AG04449 (cell line): Measurements from ENCODE around the gene ENTPD2.
A peak's percentile ranks its signal among the peaks of the same experiment; 100 is the strongest.
"Not testable (repeated sequence)": the region's sequence is repeated elsewhere in the genome, so short reads cannot be mapped to it uniquely, and the experiment has no call there.

Source experiments
- CTCF ChIA-PET: fragments of 350-600 bp; formaldehyde crosslinking; extraction: SDS; loops from one replicate; lab custom pipeline; 2021; ENCODE audit warnings: antibody characterized with exemption; lab: Yijun Ruan, JAX
- POLR2A ChIA-PET: fragments of 400-600, 350-600 bp; formaldehyde crosslinking; extraction: SDS; loops from one replicate; lab custom pipeline; 2020; ENCODE audit warnings: antibody characterized with exemption, inconsistent platforms; lab: Yijun Ruan, JAX
- DNase-seq: peaks from one replicate; pipeline ENCODE4 v3.0.0-alpha.2; 2010; ENCODE audit warnings: low read depth, low spot score
- H3K4me3 ChIP-seq: 2 replicates; pipeline ENCODE4 v1.5.1; 2011; ENCODE audit warnings: low read depth, mild to moderate bottlenecking, control low read depth, low read length
- TF ChIP-seq, protein P1 (sequence below): IDR thresholded peaks from one replicate; pipeline ENCODE4 v1.5.1; 2011; ENCODE audit warnings: mild to moderate bottlenecking, moderate library complexity, low read length, control low read depth, inconsistent platforms; ENCODE audit not compliant: insufficient read depth; ENCODE audit errors: missing control alignments

The ENTPD2 gene

DNA sequence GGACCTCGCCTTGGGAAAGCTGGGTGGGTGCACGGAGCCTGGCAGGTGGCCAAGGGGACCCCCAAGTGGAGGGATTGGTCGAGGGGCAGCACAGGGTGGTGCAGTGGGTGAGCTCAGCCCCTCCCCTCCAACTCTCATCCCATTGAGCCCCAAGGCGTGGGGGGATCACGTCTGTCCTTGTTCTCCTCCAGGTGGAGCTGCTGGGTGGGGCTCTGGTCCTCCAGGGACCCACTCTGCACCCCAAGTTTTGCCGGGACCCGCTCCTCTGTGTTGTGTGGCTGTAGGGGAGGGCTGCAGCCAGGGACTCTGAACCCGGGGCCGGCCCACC, 18.4 kb downstream of the ENTPD2 start:
- ChIA-PET CTCF (interaction anchor here (0.6 to 14.2 kb wide), 42 partner anchors 9 to 248 kb away, joined by 3 to 310 read pairs (median 4); partner anchors contain the start of genes AJM1, C8G, CCDC183 and ENTPD2), POLR2A (interaction anchor here (0.6 to 2.2 kb wide), 6 partner anchors 11 to 189 kb away, joined by 3 to 13 read pairs (median 3); partner anchors contain the start of gene MAN1B1)
- H3K4me3 ChIP-seq, result no peak overlapping the region
- TF ChIP-seq, protein P1, sequence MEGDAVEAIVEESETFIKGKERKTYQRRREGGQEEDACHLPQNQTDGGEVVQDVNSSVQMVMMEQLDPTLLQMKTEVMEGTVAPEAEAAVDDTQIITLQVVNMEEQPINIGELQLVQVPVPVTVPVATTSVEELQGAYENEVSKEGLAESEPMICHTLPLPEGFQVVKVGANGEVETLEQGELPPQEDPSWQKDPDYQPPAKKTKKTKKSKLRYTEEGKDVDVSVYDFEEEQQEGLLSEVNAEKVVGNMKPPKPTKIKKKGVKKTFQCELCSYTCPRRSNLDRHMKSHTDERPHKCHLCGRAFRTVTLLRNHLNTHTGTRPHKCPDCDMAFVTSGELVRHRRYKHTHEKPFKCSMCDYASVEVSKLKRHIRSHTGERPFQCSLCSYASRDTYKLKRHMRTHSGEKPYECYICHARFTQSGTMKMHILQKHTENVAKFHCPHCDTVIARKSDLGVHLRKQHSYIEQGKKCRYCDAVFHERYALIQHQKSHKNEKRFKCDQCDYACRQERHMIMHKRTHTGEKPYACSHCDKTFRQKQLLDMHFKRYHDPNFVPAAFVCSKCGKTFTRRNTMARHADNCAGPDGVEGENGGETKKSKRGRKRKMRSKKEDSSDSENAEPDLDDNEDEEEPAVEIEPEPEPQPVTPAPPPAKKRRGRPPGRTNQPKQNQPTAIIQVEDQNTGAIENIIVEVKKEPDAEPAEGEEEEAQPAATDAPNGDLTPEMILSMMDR, result no peak
- DNase-seq, result no peak

DNA sequence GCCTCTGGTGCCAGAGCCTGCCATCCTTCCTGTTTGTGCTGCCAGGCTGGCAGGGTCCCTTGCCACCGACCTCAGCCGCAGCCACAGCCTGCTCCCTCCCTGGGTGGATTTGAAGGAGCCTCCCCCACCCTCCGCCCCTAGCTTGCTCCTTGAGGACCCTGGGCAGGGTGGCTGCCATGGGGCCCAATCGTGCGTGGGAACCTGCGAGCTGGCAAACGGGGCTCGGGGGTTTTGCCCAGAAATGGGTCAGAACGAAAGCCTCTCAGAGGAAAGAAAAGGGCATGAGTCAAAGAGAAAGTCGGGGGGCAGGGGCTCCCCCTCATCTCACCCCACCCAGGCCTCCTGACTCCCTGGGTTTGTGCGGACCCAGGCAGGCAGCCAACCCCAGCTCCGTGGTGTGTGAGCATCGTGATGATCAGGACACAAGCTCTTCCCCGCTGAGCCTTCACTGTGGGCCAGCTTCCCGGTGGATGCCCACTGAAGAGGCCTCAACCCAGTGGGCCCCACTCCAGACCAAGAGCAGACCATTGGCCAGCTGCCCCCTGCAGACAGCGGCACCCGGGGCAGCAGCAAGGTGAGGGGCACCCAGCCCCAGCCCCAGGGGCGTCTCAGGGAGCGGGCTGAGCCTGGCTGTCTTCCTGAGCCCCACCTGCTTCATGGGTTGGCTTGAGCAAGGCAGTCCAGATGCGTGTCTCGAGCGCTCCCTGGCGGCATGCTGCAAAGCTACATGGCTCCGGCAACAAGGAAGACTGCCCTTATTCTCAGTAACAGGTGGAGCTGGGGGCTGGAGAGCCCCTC, 19.0 kb downstream of the ENTPD2 start:
- CTCF ChIA-PET, result interaction anchor here (0.6 to 14.2 kb wide), 48 partner anchors 9 to 262 kb away, joined by 3 to 310 read pairs (median 4); partner anchors contain the start of genes AJM1, C8G, CCDC183 and ENTPD2
- H3K4me3 ChIP-seq, result no peak overlapping the region

DNA sequence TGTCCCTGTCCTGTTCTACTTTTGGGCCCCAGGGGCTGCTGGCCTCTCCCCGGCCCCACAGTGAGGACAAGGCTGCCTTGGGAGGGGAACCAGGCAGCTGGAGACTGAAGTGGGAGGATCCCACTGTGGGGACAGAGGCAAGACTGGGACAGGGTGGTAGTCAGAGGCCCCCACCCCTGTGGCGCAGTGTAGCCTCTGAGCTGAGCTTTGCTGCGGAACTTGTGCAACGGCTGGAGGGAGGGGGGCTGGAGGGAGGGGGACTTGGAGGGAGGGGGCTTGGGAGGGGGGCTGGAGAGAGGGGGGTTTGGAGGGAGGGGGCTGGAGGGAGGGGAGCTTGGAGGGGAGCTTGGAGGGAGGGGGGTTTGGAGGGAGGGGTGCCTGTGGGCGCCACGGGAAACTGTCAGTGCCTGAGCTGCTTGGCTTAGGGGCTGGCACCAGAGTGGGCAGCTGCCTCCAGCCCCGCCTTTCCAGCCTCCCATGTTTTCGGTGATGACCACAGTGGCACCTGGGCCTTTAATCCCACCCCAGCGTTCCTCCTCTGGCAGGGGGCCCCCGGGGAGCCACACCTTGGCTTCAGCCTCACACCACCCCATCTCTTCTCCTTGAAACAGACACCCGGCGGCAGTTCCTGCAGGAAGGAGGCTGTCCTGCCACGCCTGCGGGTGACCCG, 19.7 kb downstream of the ENTPD2 start:
- H3K4me3 ChIP-seq, result no peak overlapping the region
- DNase-seq, result no peak
- CTCF ChIA-PET, result interaction anchor here (0.8 to 14.2 kb wide), 27 partner anchors 10 to 262 kb away, joined by 3 to 310 read pairs (median 5); partner anchors contain the start of genes AJM1, C8G, CCDC183 and ENTPD2
- TF ChIP-seq, protein P1, result no peak
- POLR2A ChIA-PET, result interaction anchor here (0.6 to 2.2 kb wide), 2 partner anchors 86 to 96 kb away, joined by 4 to 13 read pairs; no protein-coding TSS in a partner anchor

More for the DNA sequence above, 19.0 kb downstream of the ENTPD2 start:
- POLR2A ChIA-PET, result interaction anchor here (0.6 to 2.2 kb wide), 7 partner anchors 12 to 188 kb away, joined by 3 to 13 read pairs (median 3); partner anchors contain the start of gene MAN1B1
- peak; percentile 31 for DNase-seq
- TF ChIP-seq, protein P1, result peak; percentile 96

DNA sequence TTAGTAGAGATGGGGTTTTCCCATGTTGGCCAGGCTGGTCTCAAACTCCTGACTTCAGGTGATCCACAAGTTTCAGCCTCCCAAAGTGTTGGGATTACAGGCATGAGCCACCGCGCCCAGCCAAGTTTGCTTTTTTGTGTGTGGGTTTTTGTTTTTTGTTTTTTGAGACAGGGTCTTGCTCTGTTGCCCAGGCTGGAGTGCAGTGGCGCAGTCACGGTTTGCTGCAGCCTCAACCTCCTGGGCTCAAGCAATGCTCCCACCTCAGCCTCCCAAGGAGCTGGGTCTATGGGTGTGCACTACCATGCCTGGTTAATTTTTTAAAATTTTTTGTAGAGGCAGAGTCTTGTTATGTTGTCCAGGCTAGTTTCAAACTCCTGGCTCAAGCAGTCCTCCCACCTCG, 20.4 kb downstream of the ENTPD2 start:
- H3K4me3 ChIP-seq, POLR2A ChIA-PET, DNase-seq: not testable (repeated sequence)
- CTCF ChIA-PET, result interaction anchor here (0.8 to 14.2 kb wide), 5 partner anchors 11 to 246 kb away, joined by 4 to 310 read pairs (median 101); partner anchors contain the start of genes C8G, ENTPD2, FBXW5 and NPDC1

DNA sequence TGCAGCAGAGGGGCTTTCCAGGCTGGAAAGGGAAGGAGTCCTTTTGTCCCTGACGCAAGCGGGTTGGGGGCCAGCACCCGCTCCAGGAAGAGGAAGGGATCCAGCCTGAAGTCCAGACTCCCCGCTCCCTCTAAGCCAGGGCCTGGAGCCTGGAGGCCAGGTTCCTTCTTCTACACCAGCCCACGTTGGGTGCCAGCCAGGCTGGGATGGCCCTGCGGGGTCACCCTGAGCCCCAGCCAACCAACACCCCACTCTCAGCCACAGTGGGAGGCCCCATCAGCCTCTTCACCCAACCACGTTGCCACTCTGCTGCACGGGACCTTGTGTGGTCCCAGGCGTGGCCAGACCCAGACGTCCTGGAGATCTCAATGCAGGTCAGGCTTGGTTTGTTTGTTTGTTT, 21.0 kb downstream of the ENTPD2 start:
- DNase-seq, result no peak
- H3K4me3 ChIP-seq, result no peak overlapping the region
- TF ChIP-seq, protein P1, result no peak
- POLR2A ChIA-PET, result no interaction called here
- CTCF ChIA-PET, result interaction anchor here (0.8 to 14.2 kb wide), 4 partner anchors 14 to 245 kb away, joined by 4 to 310 read pairs (median 22); partner anchors contain the start of genes ENTPD2, NPDC1 and SAPCD2

DNA sequence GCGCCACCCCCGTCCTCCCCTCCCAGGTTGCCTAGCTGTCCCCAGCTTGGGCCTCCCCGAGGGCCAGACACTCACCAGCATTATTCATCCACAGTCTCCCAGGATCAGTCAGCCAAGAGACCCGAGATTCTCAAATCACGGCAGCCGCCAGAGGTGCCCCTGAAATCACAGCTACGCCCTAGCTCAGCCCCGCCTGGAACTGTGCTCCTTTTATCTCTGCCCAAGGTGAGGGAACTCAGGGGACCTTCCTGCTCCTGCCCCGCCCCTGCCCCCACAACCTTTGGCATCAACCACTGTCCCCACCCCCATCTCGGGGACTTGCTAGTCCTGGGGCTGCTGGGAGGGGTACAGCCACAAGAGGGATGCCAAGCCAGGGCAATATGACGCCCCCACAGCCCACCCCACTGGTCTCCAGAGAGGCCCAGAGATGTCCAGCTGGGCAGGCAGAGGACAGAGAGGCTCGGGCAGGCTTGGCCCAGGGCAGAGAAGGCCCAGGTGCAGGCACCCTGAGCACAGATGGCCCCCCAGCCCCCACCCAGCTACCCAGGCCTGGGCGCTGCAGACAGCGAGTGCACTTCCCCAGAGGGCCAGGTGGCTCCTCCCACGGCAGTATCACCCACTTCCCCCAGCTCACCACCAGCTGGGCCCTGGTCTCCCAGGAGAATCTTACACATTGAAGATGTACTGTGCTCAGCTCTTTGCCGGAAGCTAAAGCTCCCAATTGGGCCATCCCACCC, 21.8 kb downstream of the ENTPD2 start, which contains the start of gene FUT7:
Gene FUT7 (minus strand): TSS at position 185 of the 737 bp plus-strand sequence. CDS start 97 bp downstream, at position 88.
- CTCF ChIA-PET, result interaction anchor here (0.5 to 14.2 kb wide), 12 partner anchors 9 to 244 kb away, joined by 3 to 310 read pairs (median 4); partner anchors contain the start of genes ENTPD2 and SAPCD2
- POLR2A ChIA-PET, result no interaction called here
- H3K4me3 ChIP-seq, result no peak within 1 kb of the TSS
- DNase-seq, result no peak
- TF ChIP-seq, protein P1, result no peak
